Breast epithelium (tissue), 4 donors: ENCODE data around the gene ZNF620. TPM values are rescaled to one million over a fixed set of nuclear protein-coding genes. Genes with fewer than 3 reads are reported as not detected.
"Not testable (repeated sequence)": the region's sequence is repeated elsewhere in the genome, so short reads cannot be mapped to it uniquely, and the experiment has no call there.

Experiments used
- DNase-seq, 2 donors: peaks; one replicate each; pipeline ENCODE4 v3.0.0-alpha.2; 2019; ENCODE audit warnings: low spot score in 2 of 2
- H3K27ac ChIP-seq, 2 donors: fragments of 200-600 bp; sonication (generic) in 1 of 2; one replicate each; pipeline ENCODE4 v1.5.1; 2016 to 2019; ENCODE audit warnings: mild to moderate bottlenecking in 1 of 2
- H3K27me3 ChIP-seq, 2 donors: fragments of 200-600 bp; sonication (generic) in 1 of 2; one replicate each; pipeline versions ENCODE4 v1.5.1 to v1.6.0; 2017 to 2019; ENCODE audit warnings: control low read depth in 1 of 2, mild to moderate bottlenecking in 1 of 2
- H3K36me3 ChIP-seq: fragments of 200-600 bp; one replicate; pipeline ENCODE4 v1.5.1; 2019
- H3K4me1 ChIP-seq, 2 donors: fragments of 200-600 bp; sonication (generic); one replicate each; pipeline ENCODE4 v1.5.1; 2016 to 2019; ENCODE audit warnings: control low read depth in 1 of 2
- H3K4me3 ChIP-seq, 3 donors: fragments of 200-600 bp; sonication (generic); 1 replicate in 2 of 3; 2 replicates in 1 of 3; pipeline ENCODE4 v1.5.1; 2016 to 2019; ENCODE audit warnings: mild to moderate bottlenecking in 3 of 3, moderate library complexity in 2 of 3
- H3K9me3 ChIP-seq, 2 donors: fragments of 200-600 bp; sonication (generic) in 1 of 2; one replicate each; pipeline ENCODE4 v1.5.1; 2016 to 2019; ENCODE audit warnings: control low read depth in 1 of 2
- POLR2A ChIP-seq: fragments of 450-650 bp; IDR thresholded peaks from one replicate; pipeline ENCODE4 v1.6.1; 2016; ENCODE audit warnings: antibody characterized with exemption, mild to moderate bottlenecking, moderate library complexity
- POLR2AphosphoS5 ChIP-seq, 3 donors: sonication (generic); formaldehyde crosslinking; IDR thresholded peaks; one replicate each; pipeline ENCODE4 v1.6.1; 2017; ENCODE audit warnings: antibody characterized with exemption in 3 of 3
- intact Hi-C: fragments of 100-400 bp; cut with DNase I; formaldehyde crosslinking; loops from one replicate; pipeline ENCODE4 v1.15.1; 2023; ENCODE audit warnings: low total_unique reads
- total RNA-seq, 3 donors: library from RNA; depleted of rRNA; stranded (reverse); fragments of >200 nt; gene quantifications; one replicate each; pipeline ENCODE4 v1.1.0, GENCODE V29; 2016
- TF ChIP-seq, protein P1 (sequence below), 3 donors: fragments of 450-650 bp; IDR thresholded peaks; one replicate each; pipeline ENCODE4 v1.5.1; 2016 to 2017; ENCODE audit warnings: antibody characterized with exemption in 3 of 3, mild to moderate bottlenecking in 3 of 3, moderate library complexity in 3 of 3

Gene ZNF620
- total RNA-seq, 3 donors from 2014 or later = 0.96 to 6.2 (median 4.1) TPM

DNA sequence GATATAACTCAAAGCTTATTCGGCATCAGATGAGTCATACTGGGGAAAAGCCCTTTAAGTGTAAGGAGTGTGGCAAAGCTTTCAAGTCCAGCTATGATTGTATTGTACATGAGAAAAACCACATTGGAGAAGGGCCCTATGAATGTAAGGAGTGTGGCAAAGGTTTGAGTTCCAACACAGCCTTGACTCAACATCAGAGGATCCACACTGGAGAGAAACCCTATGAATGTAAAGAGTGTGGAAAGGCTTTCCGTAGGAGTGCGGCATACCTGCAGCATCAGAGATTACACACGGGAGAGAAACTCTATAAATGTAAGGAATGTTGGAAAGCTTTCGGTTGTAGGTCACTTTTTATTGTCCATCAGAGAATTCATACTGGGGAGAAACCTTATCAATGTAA is 26.4 kb downstream of the ZNF620 start:
- Histone ChIP-seq H3K9me3 (peaks cover 23 to 27% of the 10 kb centered on the region in 2 donors), H3K27ac (no peak overlapping the region), H3K4me1 (no peaks in the 10 kb centered on the region), H3K4me3 (no peak overlapping the region), H3K36me3 (peaks cover 33% of the 10 kb centered on the region), H3K27me3 (no peaks in the 10 kb centered on the region)
- no peak for DNase-seq
- no peak for TF ChIP-seq POLR2AphosphoS5 (IDR thresholded peaks at IDR 0.05)
- no peak for TF ChIP-seq POLR2A
- TF ChIP-seq, protein P1, sequence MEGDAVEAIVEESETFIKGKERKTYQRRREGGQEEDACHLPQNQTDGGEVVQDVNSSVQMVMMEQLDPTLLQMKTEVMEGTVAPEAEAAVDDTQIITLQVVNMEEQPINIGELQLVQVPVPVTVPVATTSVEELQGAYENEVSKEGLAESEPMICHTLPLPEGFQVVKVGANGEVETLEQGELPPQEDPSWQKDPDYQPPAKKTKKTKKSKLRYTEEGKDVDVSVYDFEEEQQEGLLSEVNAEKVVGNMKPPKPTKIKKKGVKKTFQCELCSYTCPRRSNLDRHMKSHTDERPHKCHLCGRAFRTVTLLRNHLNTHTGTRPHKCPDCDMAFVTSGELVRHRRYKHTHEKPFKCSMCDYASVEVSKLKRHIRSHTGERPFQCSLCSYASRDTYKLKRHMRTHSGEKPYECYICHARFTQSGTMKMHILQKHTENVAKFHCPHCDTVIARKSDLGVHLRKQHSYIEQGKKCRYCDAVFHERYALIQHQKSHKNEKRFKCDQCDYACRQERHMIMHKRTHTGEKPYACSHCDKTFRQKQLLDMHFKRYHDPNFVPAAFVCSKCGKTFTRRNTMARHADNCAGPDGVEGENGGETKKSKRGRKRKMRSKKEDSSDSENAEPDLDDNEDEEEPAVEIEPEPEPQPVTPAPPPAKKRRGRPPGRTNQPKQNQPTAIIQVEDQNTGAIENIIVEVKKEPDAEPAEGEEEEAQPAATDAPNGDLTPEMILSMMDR (IDR thresholded peaks at IDR 0.05) = no peak
- intact Hi-C loops = no loop called here

DNA sequence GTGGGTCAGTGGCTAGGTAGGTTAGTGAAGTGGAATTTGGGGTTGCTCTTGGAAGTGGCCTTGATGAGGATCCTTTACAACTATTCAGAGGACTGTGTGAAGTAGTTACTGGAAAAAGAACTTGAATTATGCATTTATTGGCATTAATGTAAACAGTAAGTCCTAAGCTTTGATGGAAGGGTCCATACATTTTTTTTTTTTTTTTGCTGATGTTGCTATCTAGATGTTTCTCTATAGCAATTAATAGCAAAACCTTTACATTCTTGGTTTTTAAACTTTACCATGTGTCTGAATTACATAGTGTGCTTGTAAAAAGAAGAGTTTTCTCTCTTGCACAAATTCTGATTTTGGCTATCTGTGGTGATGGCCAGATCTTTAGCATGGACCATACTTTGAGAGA is 28.4 kb downstream of the ZNF620 start:
- intact Hi-C loops = no loop called here
- Histone ChIP-seq H3K27me3 (no peaks in the 10 kb centered on the region), H3K36me3 (peaks cover 33% of the 10 kb centered on the region), H3K4me3 (no peak overlapping the region), H3K4me1 (no peaks in the 10 kb centered on the region), H3K27ac (no peak overlapping the region), H3K9me3 (peaks cover 36 to 43% of the 10 kb centered on the region in 2 donors)
- DNase-seq = no peak
- no peak for TF ChIP-seq POLR2A
- TF ChIP-seq, protein P1 (IDR thresholded peaks at IDR 0.05) = no peak
- no peak for TF ChIP-seq POLR2AphosphoS5 (IDR thresholded peaks at IDR 0.05)

GRCh38 chr3:40546816-40547215 is 41.0 kb downstream of the ZNF620 start:
- no peaks in the 10 kb centered on the region for H3K4me1 ChIP-seq
- no peak overlapping the region for H3K27ac ChIP-seq
- H3K36me3 ChIP-seq = no peaks in the 10 kb centered on the region
- no peak for DNase-seq
- TF ChIP-seq, protein P1 (IDR thresholded peaks at IDR 0.05) = no peak
- TF ChIP-seq POLR2AphosphoS5 (IDR thresholded peaks at IDR 0.05) (no peak), POLR2A (no peak)
- no peak overlapping the region for H3K4me3 ChIP-seq
- no peaks in the 10 kb centered on the region for H3K27me3 ChIP-seq
- intact Hi-C loops = no loop called here
- no peaks in the 10 kb centered on the region for H3K9me3 ChIP-seq

DNA sequence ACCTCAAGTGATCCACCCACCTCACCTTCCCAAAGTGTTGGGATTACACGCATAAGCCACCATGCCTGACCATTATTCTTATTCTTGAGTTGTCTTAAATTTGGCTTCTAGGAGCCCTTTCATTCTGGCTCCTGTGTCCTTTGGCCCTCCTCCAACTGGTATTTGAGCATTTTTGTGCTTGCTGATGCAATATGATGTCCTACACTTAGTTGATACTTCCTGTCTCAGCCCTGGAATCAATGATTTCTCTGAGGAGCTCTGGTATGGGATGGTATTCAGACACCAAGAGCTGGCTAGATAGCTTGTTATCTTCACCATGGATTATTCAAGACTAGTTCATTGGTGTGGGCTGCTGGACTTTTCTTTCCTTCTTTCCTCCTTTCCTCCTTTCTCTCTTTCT is 44.3 kb downstream of the ZNF620 start:
- no peaks in the 10 kb centered on the region for H3K4me1 ChIP-seq
- H3K4me3 ChIP-seq = no peak overlapping the region
- no peak for DNase-seq
- intact Hi-C loops = no loop called here
- TF ChIP-seq, protein P1 (IDR thresholded peaks at IDR 0.05) = no peak
- TF ChIP-seq POLR2A (no peak), POLR2AphosphoS5 (IDR thresholded peaks at IDR 0.05) (no peak)
- H3K9me3 ChIP-seq = no peaks in the 10 kb centered on the region
- H3K27ac ChIP-seq = no peak overlapping the region
- no peaks in the 10 kb centered on the region for H3K27me3 ChIP-seq
- H3K36me3 ChIP-seq = no peaks in the 10 kb centered on the region

- Histone ChIP-seq H3K4me1 (no peaks in the 10 kb centered on the region), H3K4me3 (no peak overlapping the region), H3K36me3 (no peaks in the 10 kb centered on the region), H3K27me3 (no peaks in the 10 kb centered on the region), H3K9me3 (no peaks in the 10 kb centered on the region), H3K27ac (no peak overlapping the region)
- intact Hi-C loops = no loop called here
- DNase-seq = no peak
- TF ChIP-seq POLR2AphosphoS5 (IDR thresholded peaks at IDR 0.05) = no peak
- TF ChIP-seq, protein P1 (IDR thresholded peaks at IDR 0.05) = no peak
- TF ChIP-seq POLR2A = no peak
These were observed 51.8 kb downstream of the ZNF620 start for GRCh38 chr3:40557575-40558161.

- intact Hi-C loops, H3K36me3 ChIP-seq, H3K9me3 ChIP-seq, H3K27ac ChIP-seq, DNase-seq, H3K27me3 ChIP-seq, H3K4me3 ChIP-seq, H3K4me1 ChIP-seq: not testable (repeated sequence)
These were observed 56.6 kb downstream of the ZNF620 start for GRCh38 chr3:40562482-40562881.

- DNase-seq, H3K27ac ChIP-seq, intact Hi-C loops, H3K4me3 ChIP-seq, H3K27me3 ChIP-seq, H3K9me3 ChIP-seq, H3K36me3 ChIP-seq, H3K4me1 ChIP-seq: not testable (repeated sequence)
These were observed 59.8 kb downstream of the ZNF620 start for GRCh38 chr3:40565629-40566028.
